ENCODE data around the gene PINLYP.

GRCh38 chr19:43625918-43626579 is 50.4 kb downstream of the PINLYP start:
- TF ChIP-seq CTCF (IDR thresholded peaks at IDR 0.05; ENCODE audit: extremely low read depth in 1 of 2, insufficient read depth in 1 of 2, low read depth in 1 of 2, low read length in 2 of 2) (no peak), EZH2 (IDR thresholded peaks at IDR 0.05; ENCODE audit: borderline replicate concordance, low read depth, low read length, severe bottlenecking) (no peak), POLR2A (IDR thresholded peaks at IDR 0.05; ENCODE audit: low read depth, low read length) (no peak), JUN (IDR thresholded peaks at IDR 0.05; ENCODE audit: borderline replicate concordance, insufficient read depth, insufficient read length, low read depth) (no peak), POLR2AphosphoS5 (IDR thresholded peaks at IDR 0.05; ENCODE audit: insufficient read depth, low read depth, low read length) (no peak), MAX (IDR thresholded peaks at IDR 0.05; ENCODE audit: insufficient read depth, insufficient read length) (no peak), MYC (IDR thresholded peaks at IDR 0.05; ENCODE audit: low read depth, low read length) (no peak), FOS (IDR thresholded peaks at IDR 0.05; ENCODE audit: borderline replicate concordance, insufficient read depth, low read length) (no peak), GATA2 (IDR thresholded peaks at IDR 0.05; ENCODE audit: insufficient read depth, insufficient read length, low read depth, low read length) (no peak)

All from endothelial cell of umbilical vein (primary cell).